ENCODE results near the gene FBXO3.

FBXO3 gene

DNA sequence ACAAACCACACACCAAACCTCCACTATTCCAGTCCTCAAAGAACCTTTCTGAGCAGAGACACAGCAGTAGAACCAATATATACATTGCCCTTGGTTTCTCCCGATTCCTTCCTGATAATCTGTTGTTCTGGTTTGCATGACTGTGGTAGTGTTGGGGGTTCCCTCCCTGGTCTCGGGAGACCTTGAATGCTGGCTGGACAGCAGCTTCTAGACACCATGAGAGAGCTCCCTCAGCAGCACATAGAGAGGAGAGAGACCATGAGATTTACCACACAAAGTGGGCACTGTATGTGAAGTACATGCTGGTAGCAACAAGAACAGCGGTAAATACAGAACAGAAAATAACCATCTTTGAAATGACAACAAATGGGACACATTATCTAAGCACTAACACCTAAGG is 76.3 kb downstream of the FBXO3 start:
- FAIRE-seq (no peak), DNase-seq (ENCODE audit: insufficient read length, low spot score) (no peak)
- no peak for TF ChIP-seq POLR2AphosphoS5 (IDR thresholded peaks at IDR 0.05; ENCODE audit: low read depth, low read length)
- no peak for TF ChIP-seq SPI1 (IDR thresholded peaks at IDR 0.05; ENCODE audit: low read depth, low read length)
- no peak for TF ChIP-seq PAX5 (IDR thresholded peaks at IDR 0.05; ENCODE audit: insufficient read depth, low read length, severe bottlenecking)
- TF ChIP-seq POU2F2 (IDR thresholded peaks at IDR 0.05; ENCODE audit: low read depth, low read length): no peak
- TF ChIP-seq TAF1 (IDR thresholded peaks at IDR 0.05; ENCODE audit: low read depth, low read length): no peak
- TF ChIP-seq POLR2A (IDR thresholded peaks at IDR 0.05; ENCODE audit: low read depth, low read length): no peak

DNA sequence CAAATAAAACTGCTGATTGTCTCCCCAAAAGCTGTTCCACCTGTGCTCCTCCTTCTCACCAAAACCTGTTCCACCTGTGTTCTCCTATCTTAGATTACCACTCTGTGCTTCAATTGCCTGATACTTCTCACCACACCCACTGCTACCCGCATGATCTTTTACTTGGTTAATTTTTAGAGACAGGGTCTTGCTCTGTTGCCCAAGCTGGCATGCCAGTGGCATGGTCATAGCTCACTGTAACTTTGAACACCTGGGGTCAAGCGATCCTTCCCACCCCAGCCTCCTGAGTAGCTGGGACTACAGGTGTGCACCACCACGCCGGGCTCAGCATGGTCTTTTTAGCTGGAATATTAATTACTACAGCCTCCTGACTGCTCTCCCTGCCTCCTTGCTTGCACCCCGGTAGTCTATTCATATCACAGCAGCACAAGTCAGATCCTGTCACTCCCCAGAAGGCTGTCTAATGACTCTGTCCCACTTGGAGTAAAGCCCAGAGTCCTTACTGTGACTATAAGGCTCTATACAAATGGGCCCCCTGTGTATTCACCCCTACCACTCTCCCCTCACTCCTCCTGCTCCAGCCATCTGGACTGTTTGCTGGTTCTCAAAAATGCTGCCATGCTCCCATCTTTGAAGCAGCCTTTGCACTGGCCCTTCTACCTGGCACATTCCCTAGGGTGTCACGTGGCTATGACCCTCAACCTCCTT is 77.2 kb downstream of the FBXO3 start:
- DNase-seq (ENCODE audit: insufficient read length, low spot score): no peak
- FAIRE-seq: no peak
- TF ChIP-seq POLR2A (IDR thresholded peaks at IDR 0.05; ENCODE audit: low read depth, low read length) (no peak), POU2F2 (IDR thresholded peaks at IDR 0.05; ENCODE audit: low read depth, low read length) (no peak), PAX5 (IDR thresholded peaks at IDR 0.05; ENCODE audit: insufficient read depth, low read length, severe bottlenecking) (no peak), SPI1 (IDR thresholded peaks at IDR 0.05; ENCODE audit: low read depth, low read length) (no peak), POLR2AphosphoS5 (IDR thresholded peaks at IDR 0.05; ENCODE audit: low read depth, low read length) (no peak), TAF1 (IDR thresholded peaks at IDR 0.05; ENCODE audit: low read depth, low read length) (no peak)

DNA sequence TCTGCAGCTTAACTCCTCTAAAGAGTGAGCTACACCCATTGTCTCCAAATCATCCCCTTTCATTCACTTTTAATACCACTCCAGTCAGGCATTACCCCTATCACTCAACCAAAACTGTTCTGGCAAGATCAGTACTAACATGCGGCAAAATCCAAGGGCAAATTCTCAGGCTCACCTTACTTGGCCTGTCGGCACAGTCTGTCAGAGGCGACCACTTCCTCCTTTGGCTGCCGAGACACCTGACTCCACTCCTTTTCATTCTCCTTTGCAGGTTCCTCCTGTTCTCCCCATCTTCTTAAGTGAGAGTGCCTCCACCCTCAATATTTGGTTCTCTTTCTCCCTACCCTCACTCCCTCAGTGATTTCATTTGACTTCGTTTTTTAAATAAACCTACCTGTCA is 77.9 kb downstream of the FBXO3 start:
- FAIRE-seq (no peak), DNase-seq (ENCODE audit: insufficient read length, low spot score) (no peak)
- TF ChIP-seq PAX5 (IDR thresholded peaks at IDR 0.05; ENCODE audit: insufficient read depth, low read length, severe bottlenecking): no peak
- peak; percentile 81 for TF ChIP-seq SPI1 (IDR thresholded peaks at IDR 0.05; ENCODE audit: low read depth, low read length)

DNA sequence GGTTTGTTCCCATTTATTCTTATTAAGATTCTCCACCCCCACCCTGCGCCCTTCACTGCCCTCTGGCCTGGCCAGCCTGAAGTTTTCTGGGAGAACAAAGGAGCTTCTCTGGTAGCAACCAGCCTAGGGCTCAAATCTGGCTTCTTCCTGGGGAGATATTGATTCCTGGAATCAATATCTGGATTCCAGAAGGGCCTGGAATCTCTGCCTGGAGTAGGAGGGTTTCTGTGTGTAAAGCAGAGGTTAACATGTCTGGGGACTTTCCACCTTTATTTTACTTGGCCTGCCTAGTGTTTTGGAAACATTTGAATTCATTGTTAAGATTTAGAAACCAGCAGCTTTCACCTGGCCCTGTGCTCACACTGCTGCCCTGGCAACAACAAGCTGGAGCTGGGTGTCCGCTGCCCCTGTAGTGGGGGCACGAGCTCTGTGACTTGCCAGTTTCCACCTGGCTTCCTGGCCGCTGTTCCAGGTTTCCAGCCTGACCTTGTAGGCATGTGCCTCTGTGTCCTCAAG is 79.2 kb downstream of the FBXO3 start:
- no peak for DNase-seq (ENCODE audit: insufficient read length, low spot score)
- TF ChIP-seq PAX5 (IDR thresholded peaks at IDR 0.05; ENCODE audit: insufficient read depth, low read length, severe bottlenecking) (no peak), POLR2AphosphoS5 (IDR thresholded peaks at IDR 0.05; ENCODE audit: low read depth, low read length) (no peak), SPI1 (IDR thresholded peaks at IDR 0.05; ENCODE audit: low read depth, low read length) (no peak), POLR2A (IDR thresholded peaks at IDR 0.05; ENCODE audit: low read depth, low read length) (no peak), TAF1 (IDR thresholded peaks at IDR 0.05; ENCODE audit: low read depth, low read length) (no peak), POU2F2 (IDR thresholded peaks at IDR 0.05; ENCODE audit: low read depth, low read length) (no peak)
- no peak for FAIRE-seq

DNA sequence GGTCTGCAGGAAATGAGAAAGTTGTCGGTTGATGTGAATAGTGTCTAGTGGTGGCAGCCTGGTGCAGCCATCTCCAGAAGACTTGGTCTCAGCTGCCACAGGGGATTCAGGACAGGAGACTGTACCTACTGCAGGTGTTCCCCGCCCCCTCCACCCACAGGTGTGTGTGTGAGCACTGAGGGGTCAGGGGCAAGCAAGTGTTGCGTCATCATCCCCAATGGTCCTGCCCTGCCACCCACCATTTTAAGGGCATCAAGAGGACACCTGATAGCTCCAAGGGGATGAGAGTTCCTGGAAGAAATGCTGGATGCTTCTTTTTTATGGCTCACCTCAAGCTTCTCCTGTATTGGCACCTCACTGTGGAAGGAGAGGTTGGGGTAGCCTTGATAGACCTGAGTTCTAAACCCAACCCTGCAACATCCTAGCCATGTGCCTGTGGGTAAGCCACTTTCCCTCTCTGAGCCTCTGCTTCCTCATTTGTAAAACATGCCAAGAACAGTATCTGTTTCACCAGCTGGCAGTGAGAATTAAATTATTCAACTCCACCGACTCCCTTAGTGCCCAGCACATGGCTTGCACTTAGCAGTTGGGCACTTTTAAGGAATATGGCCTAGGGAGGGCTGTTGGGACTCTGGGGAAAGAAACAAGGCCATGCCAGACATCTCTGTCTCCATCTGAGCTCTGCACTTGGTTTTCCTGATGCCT is 79.8 kb downstream of the FBXO3 start:
- DNase-seq (ENCODE audit: insufficient read length, low spot score) (no peak), FAIRE-seq (no peak)
- TF ChIP-seq POU2F2 (IDR thresholded peaks at IDR 0.05; ENCODE audit: low read depth, low read length): no peak
- TF ChIP-seq SPI1 (IDR thresholded peaks at IDR 0.05; ENCODE audit: low read depth, low read length): no peak
- TF ChIP-seq TAF1 (IDR thresholded peaks at IDR 0.05; ENCODE audit: low read depth, low read length): no peak
- no peak for TF ChIP-seq PAX5 (IDR thresholded peaks at IDR 0.05; ENCODE audit: insufficient read depth, low read length, severe bottlenecking)
- TF ChIP-seq POLR2A (IDR thresholded peaks at IDR 0.05; ENCODE audit: low read depth, low read length): no peak
- no peak for TF ChIP-seq POLR2AphosphoS5 (IDR thresholded peaks at IDR 0.05; ENCODE audit: low read depth, low read length)

DNA sequence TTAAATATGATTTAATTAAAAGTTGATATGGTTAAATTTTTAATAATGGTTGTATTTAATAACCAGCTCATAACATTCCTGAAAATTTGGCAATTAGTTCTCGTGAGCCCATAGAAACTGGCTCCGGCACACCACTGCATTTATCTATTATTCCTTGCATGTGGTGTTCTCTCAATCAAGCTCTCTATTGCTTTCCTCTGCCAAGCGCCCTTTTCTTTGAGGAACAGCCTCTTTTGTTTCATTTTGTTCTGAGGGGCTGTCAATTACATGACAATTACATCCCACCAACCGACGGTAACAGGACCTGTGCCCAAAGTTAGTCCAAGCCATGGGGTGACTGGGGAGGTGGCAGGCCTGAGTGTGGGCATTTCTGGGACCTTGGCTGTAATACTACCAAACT is 81.8 kb downstream of the FBXO3 start:
- DNase-seq (ENCODE audit: insufficient read length, low spot score) (no peak), FAIRE-seq (no peak)
- no peak for TF ChIP-seq POLR2A (IDR thresholded peaks at IDR 0.05; ENCODE audit: low read depth, low read length)
- no peak for TF ChIP-seq POU2F2 (IDR thresholded peaks at IDR 0.05; ENCODE audit: low read depth, low read length)

DNA sequence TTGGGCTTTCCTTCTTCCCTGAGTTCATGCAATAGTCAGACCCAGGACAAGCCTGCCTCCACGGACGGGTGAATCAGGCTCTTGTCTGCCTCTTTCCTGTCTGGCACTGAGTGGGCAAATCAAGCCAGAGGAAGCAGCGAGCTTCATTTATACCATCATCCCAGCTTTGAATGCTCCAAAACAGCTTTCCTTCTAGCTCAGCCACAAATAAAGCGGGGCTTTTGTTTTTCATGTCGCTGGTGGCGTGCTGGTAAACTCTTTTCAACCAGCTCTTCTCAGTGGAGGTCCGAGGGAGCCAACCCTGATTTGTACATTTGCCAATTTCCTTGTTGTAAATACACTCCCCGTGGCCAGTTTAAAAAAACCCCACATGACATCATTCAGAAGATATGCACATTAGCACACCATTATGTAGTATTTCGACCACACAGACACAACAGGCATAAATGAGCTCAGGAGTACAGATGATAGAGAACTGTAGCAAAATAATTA is 82.3 kb downstream of the FBXO3 start:
- no peak for TF ChIP-seq TAF1 (IDR thresholded peaks at IDR 0.05; ENCODE audit: low read depth, low read length)
- TF ChIP-seq POU2F2 (IDR thresholded peaks at IDR 0.05; ENCODE audit: low read depth, low read length): no peak
- TF ChIP-seq POLR2A (IDR thresholded peaks at IDR 0.05; ENCODE audit: low read depth, low read length): no peak
- no peak for TF ChIP-seq POLR2AphosphoS5 (IDR thresholded peaks at IDR 0.05; ENCODE audit: low read depth, low read length)
- no peak for TF ChIP-seq PAX5 (IDR thresholded peaks at IDR 0.05; ENCODE audit: insufficient read depth, low read length, severe bottlenecking)
- TF ChIP-seq SPI1 (IDR thresholded peaks at IDR 0.05; ENCODE audit: low read depth, low read length): no peak
- no peak for DNase-seq (ENCODE audit: insufficient read length, low spot score)
- FAIRE-seq: no peak

DNA sequence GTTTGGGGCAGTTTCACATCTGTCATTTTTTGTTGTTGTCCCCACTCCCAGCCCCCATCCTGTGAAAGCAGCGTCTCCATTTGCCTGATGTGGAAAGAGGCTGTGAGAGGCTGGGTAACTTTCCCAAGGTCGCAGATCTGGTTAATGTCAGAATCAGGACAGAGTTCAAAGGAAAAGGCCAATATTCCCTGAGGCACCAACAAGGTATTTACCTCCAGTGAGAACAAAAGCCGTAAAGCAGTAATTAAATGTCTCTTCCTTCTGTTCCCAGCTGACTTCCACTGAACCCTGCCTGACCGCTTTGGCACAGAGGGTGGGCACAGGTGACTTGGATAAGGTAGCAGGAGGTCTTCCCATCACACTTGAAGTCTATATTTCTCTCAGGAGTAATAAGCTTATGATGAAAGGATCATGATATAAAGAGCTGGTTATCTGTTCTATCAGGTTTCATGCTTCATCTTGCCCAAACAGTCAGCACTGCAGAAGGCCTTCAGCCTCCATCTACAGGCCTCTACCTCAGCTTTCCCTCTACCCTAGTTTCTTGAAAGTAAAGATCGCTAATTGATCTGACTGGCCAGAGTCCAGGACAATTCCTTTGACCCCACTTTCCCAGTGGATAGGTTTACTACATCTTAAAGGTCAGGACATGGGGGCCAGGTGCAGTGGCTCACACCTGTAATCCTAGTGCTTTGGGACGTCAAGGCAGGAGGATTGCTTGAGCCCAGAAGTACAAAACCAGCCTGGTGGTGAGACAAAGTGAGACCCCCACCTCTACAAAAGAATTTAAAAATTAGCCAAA is 83.1 kb downstream of the FBXO3 start:
- DNase-seq (ENCODE audit: insufficient read length, low spot score) (no peak), FAIRE-seq (no peak)
- TF ChIP-seq POU2F2 (IDR thresholded peaks at IDR 0.05; ENCODE audit: low read depth, low read length) (no peak), POLR2A (IDR thresholded peaks at IDR 0.05; ENCODE audit: low read depth, low read length) (no peak), POLR2AphosphoS5 (IDR thresholded peaks at IDR 0.05; ENCODE audit: low read depth, low read length) (no peak), TAF1 (IDR thresholded peaks at IDR 0.05; ENCODE audit: low read depth, low read length) (no peak), SPI1 (IDR thresholded peaks at IDR 0.05; ENCODE audit: low read depth, low read length) (no peak), PAX5 (IDR thresholded peaks at IDR 0.05; ENCODE audit: insufficient read depth, low read length, severe bottlenecking) (no peak)

Measured in GM12891 (cell line).